GM19324 (cell line): Measurements from ENCODE around the gene EMC8.
"Not testable (repeated sequence)": the region's sequence is repeated elsewhere in the genome, so short reads cannot be mapped to it uniquely, and the experiment has no call there.

Experiments
- ATAC-seq: cut with Tn5 transposase; IDR thresholded peaks from one replicate; pipeline ENCODE4 v1.9.1; 2021; ENCODE audit warnings: mild to moderate bottlenecking, moderate library complexity; ENCODE audit not compliant: unreplicated experiment, low FRiP score

Gene EMC8

DNA sequence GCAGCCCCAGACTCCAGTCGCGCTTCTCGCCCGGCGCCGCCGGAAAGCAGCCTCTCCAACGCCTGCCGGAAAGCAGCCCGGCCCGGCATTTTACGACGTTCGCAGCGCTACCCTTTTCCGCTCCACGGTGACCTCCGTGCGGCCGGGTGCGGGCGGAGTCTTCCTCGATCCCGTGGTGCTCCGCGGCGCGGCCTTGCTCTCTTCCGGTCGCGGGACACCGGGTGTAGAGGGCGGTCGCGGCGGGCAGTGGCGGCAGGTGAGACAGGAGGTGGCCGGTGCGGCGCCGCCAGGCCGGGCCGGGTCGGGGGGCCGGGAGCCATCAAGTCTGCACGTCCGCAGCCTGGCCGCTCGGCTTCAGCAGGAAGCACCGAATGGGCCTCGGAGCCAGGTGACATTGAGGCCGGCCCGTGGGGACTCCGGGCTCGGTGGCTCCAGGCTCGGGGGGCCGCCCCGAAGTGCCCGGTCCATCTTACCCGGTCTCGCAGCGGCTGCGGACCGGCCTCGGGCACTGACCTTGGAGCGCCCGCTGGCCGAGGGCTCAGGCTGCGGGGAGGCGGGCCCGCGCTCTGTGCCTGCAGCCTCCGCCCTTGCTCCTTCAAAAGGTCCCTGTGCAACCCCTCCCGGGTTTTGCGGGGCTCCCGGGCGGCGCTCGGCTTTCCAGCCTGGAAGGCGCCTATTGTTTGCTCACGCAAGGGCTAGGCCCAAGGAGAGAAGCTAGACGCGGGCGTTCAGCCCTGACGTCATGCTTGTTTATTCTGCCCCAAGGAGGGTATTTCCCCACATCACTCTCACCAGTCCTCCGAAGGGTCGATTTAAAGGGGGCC, at the start of gene EMC8, which contains the start of gene COX4I1:
Gene EMC8 (minus strand): TSS at position 48 of the 824 bp plus-strand sequence. CDS start 249 bp downstream, outside the sequence.
Gene COX4I1 (plus strand): TSS at position 199 of the 824 bp plus-strand sequence. CDS start 1,511 bp downstream, outside the sequence.
- ATAC-seq: peak; percentile 88

DNA sequence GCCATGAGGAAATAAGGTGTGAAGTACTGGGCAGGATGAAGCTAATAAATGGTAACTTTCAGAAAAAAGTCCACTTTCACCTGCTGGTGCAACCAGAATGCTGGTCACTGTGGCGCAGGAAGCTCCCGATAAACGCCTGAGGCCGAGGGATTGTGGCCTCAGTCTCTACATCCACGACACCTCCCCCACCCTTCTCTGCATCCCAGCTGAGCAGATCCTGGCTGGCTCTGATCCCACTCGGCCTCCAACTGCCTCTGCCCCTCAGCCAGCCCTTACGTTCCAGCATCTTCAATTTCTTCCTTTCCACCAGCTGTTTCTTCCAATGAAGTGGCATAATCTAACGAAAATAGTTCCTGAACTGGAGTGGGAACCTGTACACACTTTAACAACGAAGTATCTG, 49.6 kb upstream of the EMC8 start:
- no peak for ATAC-seq

DNA sequence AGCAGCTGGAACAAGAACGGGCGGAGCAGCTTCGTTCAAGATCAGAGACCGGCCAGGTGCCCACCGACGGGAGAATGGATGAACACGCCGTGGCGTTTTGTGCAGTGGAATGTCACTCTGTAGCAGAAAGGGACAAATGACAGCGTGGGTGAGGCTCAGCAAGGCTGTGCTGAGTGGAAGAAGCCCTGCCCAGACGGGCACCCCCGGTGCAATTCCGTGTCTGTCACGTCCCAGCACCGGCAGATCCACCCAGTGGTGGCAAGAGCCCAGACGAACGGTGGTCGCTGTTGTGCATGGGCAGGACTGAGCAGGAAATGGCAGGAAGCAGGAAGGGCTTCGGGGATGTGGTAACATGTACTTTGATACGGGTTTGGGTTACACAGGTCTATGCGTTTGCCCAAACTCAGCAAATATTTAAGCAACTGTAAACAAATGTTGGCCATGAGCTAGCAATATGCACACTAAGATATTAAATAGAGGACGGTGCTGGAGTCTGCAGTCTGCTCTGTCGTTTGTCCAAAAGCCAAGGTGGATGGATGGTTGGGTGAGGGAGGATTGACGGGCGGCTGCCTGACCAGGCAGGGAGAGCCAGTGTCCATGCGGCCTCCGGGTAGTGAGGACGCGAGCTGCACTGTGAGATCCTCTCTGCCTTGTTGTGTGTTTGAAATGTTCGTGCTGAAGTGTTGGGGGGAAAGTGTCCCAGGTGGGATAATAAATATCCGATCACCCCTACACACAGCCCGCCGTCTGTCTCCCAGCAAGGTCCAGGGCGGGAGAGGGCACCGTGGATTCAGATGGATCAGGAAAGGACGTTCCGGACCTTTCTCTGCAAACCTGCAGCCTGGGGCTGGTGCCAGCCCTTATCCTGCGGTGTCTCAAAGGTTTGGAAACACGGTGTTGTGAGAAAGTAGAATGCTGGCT, 48.6 kb upstream of the EMC8 start:
- no peak for ATAC-seq

- no peak for ATAC-seq
Observed at GRCh38 chr16:85847036-85847435, 47.7 kb upstream of the EMC8 start.

DNA sequence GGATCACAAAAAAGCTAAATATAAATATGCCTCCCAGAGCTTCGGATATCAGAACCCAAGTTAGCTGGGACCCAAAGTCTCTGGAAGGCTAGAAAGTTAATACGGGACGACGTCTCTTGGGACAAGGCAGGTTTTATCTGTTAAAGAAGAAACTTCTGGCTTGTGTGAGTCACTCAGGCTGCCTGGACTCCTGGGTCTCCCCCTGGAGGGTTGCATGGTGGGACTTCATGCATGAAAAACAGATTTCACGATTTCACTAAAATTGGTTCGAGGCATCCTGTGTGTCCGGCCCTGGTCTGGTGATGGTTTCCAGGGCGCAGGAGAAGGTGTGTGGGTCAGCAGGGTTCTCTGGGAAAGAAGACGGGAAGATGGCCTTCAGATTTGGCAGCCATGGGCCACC, 47.1 kb upstream of the EMC8 start:
- ATAC-seq: no peak

DNA sequence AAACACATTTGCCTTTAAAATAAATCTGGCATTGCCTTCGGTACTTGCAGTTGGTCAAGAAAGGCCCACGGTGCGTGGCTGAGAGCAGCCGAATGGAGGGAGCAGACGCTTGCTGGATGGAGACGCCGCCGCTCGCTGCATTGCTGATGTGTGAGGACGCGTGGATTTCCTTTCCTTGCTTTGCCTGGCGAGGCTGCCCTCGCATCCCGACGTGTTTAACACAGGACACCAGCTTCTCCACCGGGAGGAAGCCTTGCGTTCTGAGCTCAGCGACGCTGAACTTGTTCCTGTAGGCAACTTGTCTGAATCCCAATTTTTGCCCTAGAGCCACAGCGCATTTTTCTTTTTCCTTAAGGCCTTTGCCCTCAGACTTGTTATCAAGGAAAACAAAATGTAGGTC, 45.9 kb upstream of the EMC8 start:
- ATAC-seq: no peak

DNA sequence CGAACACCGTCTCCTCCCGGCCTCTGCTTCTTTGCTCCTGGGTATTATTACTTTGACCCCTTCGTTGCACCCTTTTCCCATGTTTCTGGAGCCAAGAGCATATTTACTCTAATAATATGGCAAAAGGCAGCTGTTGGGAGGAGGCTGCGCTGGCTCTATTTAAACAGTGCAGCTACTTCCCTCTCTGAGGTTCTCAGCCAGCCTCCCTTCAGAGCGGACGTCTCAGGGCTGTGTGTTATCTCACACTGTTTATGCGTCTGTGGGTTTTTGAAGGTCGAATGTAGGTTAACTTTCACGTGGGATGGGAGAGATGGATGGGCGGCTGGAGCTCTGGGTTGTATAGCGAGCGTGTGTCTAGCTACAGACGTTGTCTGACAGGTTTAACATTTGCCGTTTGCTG, 45.4 kb upstream of the EMC8 start:
- ATAC-seq: no peak

DNA sequence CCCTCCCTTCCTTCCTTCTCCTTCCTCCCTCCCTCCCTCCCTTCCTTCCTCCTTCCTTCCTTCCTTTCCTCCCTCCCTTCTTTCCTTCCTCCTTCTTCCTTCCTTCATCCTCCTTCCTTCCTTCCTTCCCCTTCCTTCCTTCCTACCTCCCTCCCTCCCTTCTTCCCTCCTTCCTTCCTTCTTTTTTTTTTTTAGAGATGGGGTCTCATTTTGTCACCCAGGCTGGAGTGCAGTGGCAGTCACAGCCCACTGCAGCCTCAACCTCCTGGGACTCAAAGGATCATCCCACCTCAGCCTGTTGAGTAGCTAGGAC, 44.8 kb upstream of the EMC8 start:
- ATAC-seq: no peak

DNA sequence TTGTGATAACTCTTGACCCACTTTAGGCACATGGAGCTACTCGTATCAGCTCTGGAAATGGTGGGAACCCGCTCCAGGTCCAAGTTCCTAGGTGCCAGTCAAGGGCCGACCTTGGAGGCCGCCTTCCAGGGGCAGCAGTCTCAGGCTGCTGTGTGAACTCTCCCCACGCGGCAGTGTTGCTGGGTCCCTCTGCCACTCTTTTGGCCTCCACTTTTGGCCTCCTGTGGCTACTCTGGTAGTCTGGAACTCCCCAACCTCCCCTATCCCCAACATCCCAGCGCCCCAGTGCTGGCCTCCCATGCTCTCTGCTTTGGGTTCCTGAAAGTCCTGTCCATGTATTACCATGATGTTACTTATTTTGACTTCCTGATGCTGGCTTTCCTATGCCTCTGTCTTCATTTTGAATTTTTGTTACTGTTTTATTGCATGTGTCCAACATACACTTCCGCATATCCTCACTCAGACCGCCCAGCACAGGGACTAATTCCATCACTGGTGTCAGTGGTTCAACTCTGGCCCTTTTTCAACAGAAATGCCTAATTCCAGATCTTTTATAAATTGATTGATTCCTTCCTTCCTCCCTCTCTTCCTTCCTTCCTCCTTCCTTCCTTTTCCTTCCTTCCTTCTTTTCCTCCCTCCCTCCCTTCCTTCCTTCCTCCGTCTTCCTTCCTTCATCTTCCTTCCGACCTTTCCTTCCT, 44.3 kb upstream of the EMC8 start:
- ATAC-seq: no peak

DNA sequence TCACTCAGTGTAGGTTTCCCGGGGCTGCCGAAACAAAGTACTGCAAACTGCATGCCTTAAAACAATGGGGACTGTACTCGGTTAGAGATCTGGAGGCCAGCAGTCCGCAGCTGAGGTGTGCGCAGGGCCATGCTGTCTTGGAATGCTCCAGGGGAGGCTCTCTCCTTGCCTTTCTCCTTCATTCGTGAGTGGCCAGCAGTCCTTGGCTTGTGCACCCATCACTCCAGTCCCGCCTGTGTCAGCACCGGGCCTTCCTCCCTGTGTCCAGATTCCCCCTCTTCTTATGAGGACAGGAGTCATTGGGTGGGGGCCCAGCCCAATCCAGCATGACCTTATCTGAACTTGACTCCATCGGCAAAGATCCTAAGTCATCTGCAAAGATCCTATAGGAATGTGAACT, 43.5 kb upstream of the EMC8 start:
- no peak for ATAC-seq

- ATAC-seq: no peak
Observed at GRCh38 chr16:85842435-85842834, 43.1 kb upstream of the EMC8 start.

- no peak for ATAC-seq
Observed at GRCh38 chr16:85840801-85841200, 41.5 kb upstream of the EMC8 start.

- ATAC-seq: no peak
Observed at GRCh38 chr16:85840395-85840794, 41.1 kb upstream of the EMC8 start.

GRCh38 chr16:85839681-85840240, 40.4 kb upstream of the EMC8 start:
- ATAC-seq: no peak

- ATAC-seq: no peak
Observed at GRCh38 chr16:85838876-85839585, 39.7 kb upstream of the EMC8 start.

DNA sequence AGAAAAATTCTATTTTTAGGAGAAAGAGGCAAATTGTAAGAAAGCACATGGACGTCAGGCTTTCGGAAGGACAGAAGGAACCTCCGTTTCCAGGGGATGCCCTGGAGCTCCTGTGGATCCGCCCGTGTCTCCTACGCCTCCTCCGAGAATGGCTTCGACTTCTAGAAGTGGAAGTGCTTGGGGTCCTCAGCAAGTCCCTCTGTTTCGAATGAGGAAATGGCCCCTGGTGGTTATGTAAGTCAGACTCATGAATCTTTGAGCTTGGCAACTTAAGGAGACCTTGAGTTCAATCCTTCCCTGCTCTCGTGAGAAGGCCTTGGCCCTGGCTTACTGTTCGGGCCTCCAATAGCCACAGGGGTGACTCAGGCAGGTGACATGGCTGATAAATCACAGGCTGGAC, 39.0 kb upstream of the EMC8 start:
- no peak for ATAC-seq

GRCh38 chr16:85837654-85838053, 38.3 kb upstream of the EMC8 start:
- not testable (repeated sequence) for ATAC-seq

DNA sequence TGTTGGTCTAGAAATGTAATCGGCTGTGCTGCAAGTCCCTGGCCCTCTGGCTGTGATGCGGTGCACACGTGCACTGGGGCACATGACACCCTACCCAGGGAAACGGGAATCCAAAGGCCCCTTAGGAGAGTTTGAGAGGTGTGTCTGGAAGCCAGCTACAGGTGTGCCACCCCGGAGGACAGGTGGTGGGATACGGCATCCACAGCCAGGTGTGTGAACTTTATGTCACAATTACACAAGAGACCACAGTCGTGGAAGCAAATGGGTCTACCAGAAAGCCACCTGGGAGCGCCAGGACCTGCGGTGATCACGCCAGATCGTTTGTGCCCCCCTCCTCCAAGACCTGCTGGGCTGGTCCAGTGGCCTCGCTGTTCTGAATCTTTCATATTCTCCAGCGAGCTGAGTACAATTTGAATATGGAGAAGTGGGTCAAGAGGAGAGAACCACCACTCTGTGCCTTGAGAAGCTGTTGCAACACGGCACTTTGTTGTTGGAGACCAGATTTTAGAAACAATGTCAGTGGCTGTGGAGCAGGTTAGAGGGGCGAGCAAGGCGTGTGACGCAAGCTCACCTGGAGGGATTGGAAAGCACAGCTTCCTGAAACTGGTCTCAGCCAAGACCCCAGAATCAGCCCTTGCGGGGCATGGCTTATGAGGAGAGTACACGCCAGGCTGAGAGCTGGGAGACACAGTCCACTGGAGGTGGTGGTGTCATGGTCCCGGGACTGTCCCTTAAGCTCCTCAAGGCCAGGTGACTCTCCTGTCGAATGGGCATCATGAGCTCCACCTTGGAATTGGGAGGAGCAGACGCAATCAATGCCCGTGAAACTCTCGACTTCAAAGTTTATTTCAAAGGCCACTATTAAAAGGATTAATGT, 37.6 kb upstream of the EMC8 start:
- no peak for ATAC-seq
